GM12878 (cell line): ENCODE measurements around the gene UVRAG. TPM values are rescaled to one million over a fixed set of nuclear protein-coding genes. Genes with fewer than 3 reads are reported as not detected.

Source experiments
- ATAC-seq: fragments of 200-7000 bp; cut with Tn5 transposase; 3 replicates; pipeline ENCODE4 v1.9.1; 2020; ENCODE audit warnings: mild to moderate bottlenecking, moderate library complexity
- BruUV-seq: library from RNA; stranded (reverse); fragments of 400-500 nt; replicated peaks from 2 replicates; lab custom pipeline; 2021; lab: Mats Ljungman, UMichigan
- CTCF ChIA-PET: fragments of 300-600 bp; sonication (Branson Sonifier 250); formaldehyde crosslinking; extraction: SDS; loops from one replicate; lab custom pipeline; 2021; ENCODE audit warnings: inconsistent platforms; lab: Yijun Ruan, JAX
- POLR2A ChIA-PET: fragments of 350-600 bp; formaldehyde crosslinking; extraction: SDS; loops from one replicate; lab custom pipeline; 2021; ENCODE audit warnings: inconsistent platforms; lab: Charles Lee
- RAD21 ChIA-PET: fragments of 300-600 bp; sonication (Branson Sonifier 250); formaldehyde crosslinking; loops from one replicate; lab custom pipeline; 2023; ENCODE audit warnings: antibody characterized with exemption; ENCODE audit not compliant: unreplicated experiment; lab: Charles Lee
- SMC1A ChIA-PET: fragments of 300-600 bp; sonication (Branson Sonifier 250); formaldehyde crosslinking; loops from one replicate; lab custom pipeline; 2023; ENCODE audit not compliant: unreplicated experiment, uncharacterized antibody; lab: Charles Lee
- DNase-seq: peaks from one replicate; pipeline ENCODE4 v3.0.0-alpha.2; 2011; ENCODE audit warnings: low read depth, low spot score
- FAIRE-seq: peaks from 3 replicates; lab custom pipeline; 2011; peaks lifted over from hg19 to GRCh38; lab: Jason Lieb, UNC
- H2AFZ ChIP-seq: 2 replicates; pipeline ENCODE4 v1.6.0; 2011; ENCODE audit warnings: low read depth, low read length, control low read depth; ENCODE audit not compliant: control insufficient read depth
- H3K27ac ChIP-seq: 2 replicates; pipeline ENCODE4 v1.5.1; 2011; ENCODE audit warnings: control low read depth; ENCODE audit not compliant: control insufficient read depth, insufficient read depth
- H3K27me3 ChIP-seq, 2 experiments: replicated peaks in 1 of 2; 2 replicates each; pipeline versions ENCODE4 v1.6.0 to v1.6.1; 2011; ENCODE audit warnings: low read length in 1 of 2; ENCODE audit not compliant: control insufficient read depth in 2 of 2, insufficient read depth in 2 of 2
- H3K36me3 ChIP-seq, 2 experiments: 2 replicates each; pipeline ENCODE4 v1.5.1; 2011; ENCODE audit warnings: low read length in 1 of 2; ENCODE audit not compliant: control insufficient read depth in 2 of 2, insufficient read depth in 2 of 2
- H3K4me1 ChIP-seq: 2 replicates; pipeline ENCODE4 v1.6.1; 2011; ENCODE audit warnings: mild to moderate bottlenecking, low read length, moderate library complexity, mixed read lengths; ENCODE audit not compliant: control insufficient read depth, insufficient read depth
- H3K4me2 ChIP-seq: 2 replicates; pipeline ENCODE4 v1.6.0; 2011; ENCODE audit warnings: control low read depth; ENCODE audit not compliant: control insufficient read depth, insufficient read depth
- H3K4me3 ChIP-seq: fragments of 200-600 bp; sonication (generic); 2 replicates; pipeline ENCODE4 v1.5.1; 2016
- H3K79me2 ChIP-seq: 2 replicates; pipeline ENCODE4 v1.6.0; 2011; ENCODE audit warnings: low read length; ENCODE audit not compliant: control insufficient read depth, insufficient read depth
- H3K9ac ChIP-seq: 2 replicates; pipeline ENCODE4 v1.8.0; 2011; ENCODE audit warnings: low read length, control low read depth, mixed read lengths; ENCODE audit not compliant: control insufficient read depth, insufficient read depth
- H3K9me3 ChIP-seq: replicated peaks from 3 replicates; pipeline ENCODE4 v1.5.1; 2011; ENCODE audit warnings: mild to moderate bottlenecking, low read length; ENCODE audit not compliant: control insufficient read depth, insufficient read depth
- H4K20me1 ChIP-seq: 2 replicates; pipeline ENCODE4 v1.6.0; 2011; ENCODE audit not compliant: control insufficient read depth, insufficient read depth
- RCOR1 ChIP-seq: conservative IDR thresholded peaks from 2 replicates; pipeline ENCODE4 v1.6.1; 2012; ENCODE audit warnings: low read depth, low read length, improper control_type of control experiment
- STAT3 ChIP-seq: IDR thresholded peaks from 2 replicates; pipeline ENCODE4 v1.6.1; 2011; ENCODE audit warnings: low read depth, low read length, improper control_type of control experiment
- WGBS: methylation state at CpG from one replicate; pipeline ENCODE4 v1.1.6; 2016; ENCODE audit warnings: low lambda C conversion rate; ENCODE audit not compliant: insufficient replicate concordance, insufficient coverage; ENCODE audit errors: missing lambda C conversion rate; 5-methylcytosine and 5-hydroxymethylcytosine counted together
- in situ Hi-C: fragments of 300-500 bp; cut with MboI; formaldehyde crosslinking; loops from 9 replicates; pipeline ENCODE4 v1.14.3; 2018; ENCODE audit warnings: mixed read lengths
- intact Hi-C: fragments of 100-400 bp; cut with micrococcal nuclease; formaldehyde crosslinking; loops from one replicate; pipeline ENCODE4 v1.14.2; 2022; ENCODE audit not compliant: unreplicated experiment
- polyA plus RNA-seq, 11 experiments: library from polyadenylated mRNA; depleted of rRNA in 4 of 11; unstranded in 6 of 11; stranded (reverse) in 5 of 11; fragments of >200 nt; fragmentation: Nextera tagmentation in 4 of 11; fragmentation: Illumina TruSeq in 1 of 11; extraction: Ambion mirVana in 4 of 11; extraction: Trizol in 1 of 11; gene quantifications; 1 replicate in 1 of 11; 2 replicates in 10 of 11; pipeline versions ENCODE4 v1.2.1 to v1.2.3, GENCODE V29; 2011 to 2016; ENCODE audit warnings: inconsistent platforms in 2 of 11, missing spikeins in 2 of 11, low read depth in 1 of 11
- total RNA-seq, 4 experiments: library from RNA; depleted of rRNA in 3 of 4; stranded (reverse); fragments of >200 nt in 3 of 4; fragmentation: Illumina TruSeq in 1 of 4; extraction: Trizol in 1 of 4; gene quantifications; 2 replicates each; pipeline versions ENCODE4 v1.2.1 to v1.2.3, GENCODE V29; 2013 to 2021
- TF ChIP-seq, protein P1 (sequence below): fragments of 450-650 bp; IDR thresholded peaks from 2 replicates; pipeline ENCODE4 v1.6.1; 2017; ENCODE audit warnings: mild to moderate bottlenecking, moderate library complexity
- TF ChIP-seq, protein P2 (sequence below): IDR thresholded peaks from 2 replicates; pipeline ENCODE4 v1.6.1; 2011; ENCODE audit warnings: borderline replicate concordance, low read depth, mild to moderate bottlenecking, moderate library complexity, mixed read lengths, low read length; ENCODE audit not compliant: insufficient read depth; ENCODE audit errors: extremely low read length
- TF ChIP-seq, protein P3 (sequence below): IDR thresholded peaks from 2 replicates; pipeline ENCODE4 v1.6.1; 2011; ENCODE audit warnings: mild to moderate bottlenecking, low read depth, low read length, moderate library complexity; ENCODE audit not compliant: insufficient replicate concordance

UVRAG gene
- total and polyA plus RNA-seq, 10 of the 15 experiments (the other 5 are each of a cell fraction or from before 2014, with no cell fraction given): 7.0 to 43.4 (median 37.0) TPM

DNA sequence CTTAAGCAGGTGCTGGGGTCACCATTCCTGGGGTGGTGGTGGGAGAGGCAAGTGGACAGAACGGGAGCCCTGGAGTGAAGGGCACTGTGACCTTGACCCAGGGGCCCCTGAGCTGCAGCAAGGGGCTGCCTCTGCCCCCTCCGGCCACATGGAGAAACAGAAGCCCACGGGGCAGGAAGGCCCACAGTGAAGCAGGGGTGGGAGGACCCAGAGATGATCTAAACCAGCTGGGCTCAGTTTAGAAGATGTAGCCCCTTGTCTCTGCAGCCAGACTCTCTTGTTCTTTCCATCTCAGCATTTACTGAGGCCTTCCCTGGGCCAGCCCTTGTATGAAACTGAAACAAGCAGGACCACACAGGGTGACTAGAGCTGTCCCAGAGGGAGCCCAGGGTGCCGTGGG lies 360.8 kb downstream of the UVRAG start (continued):
- TF ChIP-seq, protein P1, sequence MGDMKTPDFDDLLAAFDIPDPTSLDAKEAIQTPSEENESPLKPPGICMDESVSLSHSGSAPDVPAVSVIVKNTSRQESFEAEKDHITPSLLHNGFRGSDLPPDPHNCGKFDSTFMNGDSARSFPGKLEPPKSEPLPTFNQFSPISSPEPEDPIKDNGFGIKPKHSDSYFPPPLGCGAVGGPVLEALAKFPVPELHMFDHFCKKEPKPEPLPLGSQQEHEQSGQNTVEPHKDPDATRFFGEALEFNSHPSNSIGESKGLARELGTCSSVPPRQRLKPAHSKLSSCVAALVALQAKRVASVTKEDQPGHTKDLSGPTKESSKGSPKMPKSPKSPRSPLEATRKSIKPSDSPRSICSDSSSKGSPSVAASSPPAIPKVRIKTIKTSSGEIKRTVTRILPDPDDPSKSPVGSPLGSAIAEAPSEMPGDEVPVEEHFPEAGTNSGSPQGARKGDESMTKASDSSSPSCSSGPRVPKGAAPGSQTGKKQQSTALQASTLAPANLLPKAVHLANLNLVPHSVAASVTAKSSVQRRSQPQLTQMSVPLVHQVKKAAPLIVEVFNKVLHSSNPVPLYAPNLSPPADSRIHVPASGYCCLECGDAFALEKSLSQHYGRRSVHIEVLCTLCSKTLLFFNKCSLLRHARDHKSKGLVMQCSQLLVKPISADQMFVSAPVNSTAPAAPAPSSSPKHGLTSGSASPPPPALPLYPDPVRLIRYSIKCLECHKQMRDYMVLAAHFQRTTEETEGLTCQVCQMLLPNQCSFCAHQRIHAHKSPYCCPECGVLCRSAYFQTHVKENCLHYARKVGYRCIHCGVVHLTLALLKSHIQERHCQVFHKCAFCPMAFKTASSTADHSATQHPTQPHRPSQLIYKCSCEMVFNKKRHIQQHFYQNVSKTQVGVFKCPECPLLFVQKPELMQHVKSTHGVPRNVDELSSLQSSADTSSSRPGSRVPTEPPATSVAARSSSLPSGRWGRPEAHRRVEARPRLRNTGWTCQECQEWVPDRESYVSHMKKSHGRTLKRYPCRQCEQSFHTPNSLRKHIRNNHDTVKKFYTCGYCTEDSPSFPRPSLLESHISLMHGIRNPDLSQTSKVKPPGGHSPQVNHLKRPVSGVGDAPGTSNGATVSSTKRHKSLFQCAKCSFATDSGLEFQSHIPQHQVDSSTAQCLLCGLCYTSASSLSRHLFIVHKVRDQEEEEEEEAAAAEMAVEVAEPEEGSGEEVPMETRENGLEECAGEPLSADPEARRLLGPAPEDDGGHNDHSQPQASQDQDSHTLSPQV: no peak

DNA sequence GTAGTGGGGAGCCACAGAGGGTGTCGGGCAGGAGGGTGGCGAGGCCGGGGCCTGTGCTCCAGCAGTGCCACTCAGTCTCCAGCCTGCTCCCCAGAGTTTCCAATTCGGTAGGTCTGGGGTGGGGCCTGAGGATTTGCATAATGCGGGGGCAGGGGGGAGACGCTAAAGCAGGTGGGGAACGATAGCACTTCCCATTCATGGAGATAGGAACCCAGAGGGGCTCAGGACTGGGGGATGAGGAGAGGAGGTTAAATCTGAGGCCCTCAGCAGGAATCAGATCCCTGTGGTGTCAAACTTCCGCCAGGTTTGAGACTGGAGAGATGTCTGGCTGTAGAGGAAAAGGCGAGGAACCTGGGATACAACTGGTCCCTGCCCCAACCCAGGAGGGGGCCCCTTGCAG lies 361.5 kb downstream of the UVRAG start:
- H3K27ac ChIP-seq: no peak overlapping the region
- H3K4me1 ChIP-seq: peaks cover 3% of the 10 kb centered on the region; the same call in 1 of the 2 replicates
- TF ChIP-seq STAT3 (no peak), RCOR1 (no peak)
- TF ChIP-seq, protein P2, sequence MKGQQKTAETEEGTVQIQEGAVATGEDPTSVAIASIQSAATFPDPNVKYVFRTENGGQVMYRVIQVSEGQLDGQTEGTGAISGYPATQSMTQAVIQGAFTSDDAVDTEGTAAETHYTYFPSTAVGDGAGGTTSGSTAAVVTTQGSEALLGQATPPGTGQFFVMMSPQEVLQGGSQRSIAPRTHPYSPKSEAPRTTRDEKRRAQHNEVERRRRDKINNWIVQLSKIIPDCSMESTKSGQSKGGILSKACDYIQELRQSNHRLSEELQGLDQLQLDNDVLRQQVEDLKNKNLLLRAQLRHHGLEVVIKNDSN: no peak
- TF ChIP-seq, protein P3, sequence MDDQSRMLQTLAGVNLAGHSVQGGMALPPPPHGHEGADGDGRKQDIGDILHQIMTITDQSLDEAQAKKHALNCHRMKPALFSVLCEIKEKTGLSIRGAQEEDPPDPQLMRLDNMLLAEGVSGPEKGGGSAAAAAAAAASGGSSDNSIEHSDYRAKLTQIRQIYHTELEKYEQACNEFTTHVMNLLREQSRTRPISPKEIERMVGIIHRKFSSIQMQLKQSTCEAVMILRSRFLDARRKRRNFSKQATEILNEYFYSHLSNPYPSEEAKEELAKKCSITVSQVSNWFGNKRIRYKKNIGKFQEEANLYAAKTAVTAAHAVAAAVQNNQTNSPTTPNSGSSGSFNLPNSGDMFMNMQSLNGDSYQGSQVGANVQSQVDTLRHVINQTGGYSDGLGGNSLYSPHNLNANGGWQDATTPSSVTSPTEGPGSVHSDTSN: no peak
- TF ChIP-seq, all 136 proteins: peak for 0
- Histone ChIP-seq H3K27me3 (no peaks in the 10 kb centered on the region), H3K9ac (no peak overlapping the region), H2AFZ (no peak overlapping the region), H4K20me1 (no peaks in the 10 kb centered on the region), H3K36me3 (no peaks in the 10 kb centered on the region), H3K4me2 (no peak overlapping the region), H3K4me3 (no peak overlapping the region), H3K9me3 (no peaks in the 10 kb centered on the region), H3K79me2 (no peaks in the 10 kb centered on the region)
- intact Hi-C loops (no loop called here), in situ Hi-C loops (no loop called here)
- BruUV-seq: no TSS peak
- ChIA-PET RAD21 (no interaction called here), CTCF (no interaction called here), SMC1A (no interaction called here), POLR2A (no interaction called here)
- ATAC-seq (no peak), DNase-seq (no peak), FAIRE-seq (no peak)
- 63% methylated on average over 8 of the region's 9 CpGs for WGBS
